ENCODE measurements around the gene RAPGEF6.
"Not testable (repeated sequence)": the region's sequence is repeated elsewhere in the genome, so short reads cannot be mapped to it uniquely, and the experiment has no call there.

Gene RAPGEF6

DNA sequence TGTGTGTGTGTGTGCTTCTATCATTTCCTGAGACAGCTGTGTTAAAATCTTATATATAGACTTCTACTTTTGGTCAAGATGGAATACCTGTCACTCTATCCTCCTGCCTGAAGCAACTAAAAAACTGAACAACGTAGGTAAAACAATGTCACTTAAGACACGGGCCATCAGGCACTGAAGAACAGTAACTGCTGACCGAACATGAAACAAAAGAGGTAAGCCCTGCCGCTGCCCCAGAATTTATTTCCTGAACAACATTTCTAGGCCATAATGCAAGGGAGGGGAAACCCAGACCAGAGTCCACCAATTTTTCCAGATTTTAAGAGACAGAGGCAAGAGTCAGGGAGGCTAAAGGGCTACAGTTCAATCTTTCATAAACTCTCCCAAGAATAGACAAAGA, 215.2 kb downstream of the RAPGEF6 start:
- Histone ChIP-seq H3K9ac (ENCODE audit: low read depth, low read length) (no peak overlapping the region), H3K27ac (ENCODE audit: low read depth, low read length) (no peak overlapping the region), H3K4me1 (ENCODE audit: insufficient read depth, low read length) (no peaks in the 10 kb centered on the region), H3K36me3 (ENCODE audit: insufficient read depth, low read length) (peaks cover 13% of the 10 kb centered on the region), H3K4me3 (ENCODE audit: low read length) (no peak overlapping the region), H3K9me3 (ENCODE audit: insufficient read depth, low read depth, low read length) (no peaks in the 10 kb centered on the region), H3K27me3 (ENCODE audit: insufficient read depth, low read length) (no peaks in the 10 kb centered on the region)
- 94% methylated on average over 4 of the region's 4 CpGs for WGBS

DNA sequence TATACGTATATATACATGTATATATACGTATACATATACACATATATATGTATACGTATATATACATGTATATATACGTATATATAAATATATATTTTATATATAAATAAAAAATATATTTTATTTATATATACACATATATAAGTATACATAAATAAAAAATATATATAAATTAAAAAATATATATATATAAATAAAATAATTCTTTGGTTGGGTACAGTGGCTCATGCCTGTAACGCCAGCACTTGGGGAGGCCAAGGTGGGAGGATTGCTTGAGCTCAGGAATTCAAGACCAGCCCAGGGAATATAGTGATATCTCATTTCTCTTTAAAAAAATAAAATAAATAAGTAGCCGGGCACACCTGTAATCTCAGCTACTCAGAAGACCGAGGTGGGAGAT, 216.2 kb downstream of the RAPGEF6 start:
- no peaks in the 10 kb centered on the region for H3K4me1 ChIP-seq (ENCODE audit: insufficient read depth, low read length)
- 95% methylated on average over 2 of the region's 7 CpGs for WGBS
- H3K4me3 ChIP-seq (ENCODE audit: low read length), result no peak overlapping the region
- H3K27ac ChIP-seq (ENCODE audit: low read depth, low read length), result no peak overlapping the region
- no peak overlapping the region for H3K9ac ChIP-seq (ENCODE audit: low read depth, low read length)
- H3K27me3 ChIP-seq (ENCODE audit: insufficient read depth, low read length), result no peaks in the 10 kb centered on the region
- peaks cover 13% of the 10 kb centered on the region for H3K36me3 ChIP-seq (ENCODE audit: insufficient read depth, low read length)
- no peaks in the 10 kb centered on the region for H3K9me3 ChIP-seq (ENCODE audit: insufficient read depth, low read depth, low read length)

DNA sequence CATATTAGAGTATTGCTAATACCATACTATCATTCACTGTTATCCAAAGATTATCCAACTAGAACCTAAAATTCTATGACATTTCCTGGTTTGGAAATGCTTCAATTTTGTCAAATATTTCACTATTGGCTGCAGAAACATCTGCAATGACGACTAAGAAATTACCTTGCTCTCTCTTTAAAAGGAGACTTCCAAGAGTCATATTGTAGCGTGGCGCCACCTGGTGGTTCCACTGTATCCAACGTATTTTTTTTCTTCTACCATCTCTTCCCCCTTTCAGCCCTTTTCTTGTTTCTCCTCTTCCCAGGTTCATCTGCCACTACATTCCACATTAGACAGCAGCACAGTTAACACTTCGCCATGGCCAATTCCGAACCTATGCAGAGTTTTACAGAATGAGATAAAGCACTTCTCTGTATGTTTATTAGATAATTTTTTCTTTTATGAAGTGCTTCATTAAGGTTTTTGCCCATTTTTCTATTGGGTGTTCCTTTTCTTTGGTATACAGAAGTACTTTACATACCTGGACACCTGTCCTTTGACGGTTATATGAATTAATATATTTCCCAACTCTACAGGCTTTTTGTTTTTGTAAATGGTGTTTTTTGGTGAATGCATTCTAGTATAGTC, 217.7 kb downstream of the RAPGEF6 start:
- H3K27me3 ChIP-seq (ENCODE audit: insufficient read depth, low read length), result no peaks in the 10 kb centered on the region
- H3K36me3 ChIP-seq (ENCODE audit: insufficient read depth, low read length), result peaks cover 10% of the 10 kb centered on the region
- WGBS, result 13% methylated on average over 6 of the region's 7 CpGs
- no peaks in the 10 kb centered on the region for H3K4me1 ChIP-seq (ENCODE audit: insufficient read depth, low read length)
- H3K4me3 ChIP-seq (ENCODE audit: low read length), result no peak overlapping the region
- H3K9ac ChIP-seq (ENCODE audit: low read depth, low read length), result no peak overlapping the region
- H3K27ac ChIP-seq (ENCODE audit: low read depth, low read length), result no peak overlapping the region
- H3K9me3 ChIP-seq (ENCODE audit: insufficient read depth, low read depth, low read length), result no peaks in the 10 kb centered on the region

DNA sequence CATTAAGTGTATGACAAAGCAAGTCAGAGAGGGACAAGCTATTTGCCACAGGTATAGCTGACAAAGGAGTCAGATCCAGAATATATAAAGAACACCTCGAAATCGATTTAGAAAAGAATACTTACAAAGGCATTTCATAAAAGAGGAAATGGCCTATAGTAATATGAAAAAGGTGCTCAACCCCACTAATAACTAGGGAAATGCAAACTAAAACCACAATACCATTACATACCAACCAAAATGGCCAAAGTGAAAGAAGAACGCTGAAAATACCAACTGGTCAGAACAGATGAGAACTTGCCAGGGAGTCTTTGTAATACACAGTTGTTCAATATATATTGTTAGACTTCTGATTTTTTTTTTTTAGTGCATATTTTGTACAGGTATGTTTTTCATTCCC, 218.3 kb downstream of the RAPGEF6 start:
- no peaks in the 10 kb centered on the region for H3K4me1 ChIP-seq (ENCODE audit: insufficient read depth, low read length)
- H3K27ac ChIP-seq (ENCODE audit: low read depth, low read length), result no peak overlapping the region
- H3K9ac ChIP-seq (ENCODE audit: low read depth, low read length), result no peak overlapping the region
- H3K27me3 ChIP-seq (ENCODE audit: insufficient read depth, low read length), result no peaks in the 10 kb centered on the region
- no peaks in the 10 kb centered on the region for H3K9me3 ChIP-seq (ENCODE audit: insufficient read depth, low read depth, low read length)
- WGBS, result 98% methylated on average over 3 of the region's 3 CpGs
- H3K4me3 ChIP-seq (ENCODE audit: low read length), result no peak overlapping the region
- peaks cover 4% of the 10 kb centered on the region for H3K36me3 ChIP-seq (ENCODE audit: insufficient read depth, low read length)

DNA sequence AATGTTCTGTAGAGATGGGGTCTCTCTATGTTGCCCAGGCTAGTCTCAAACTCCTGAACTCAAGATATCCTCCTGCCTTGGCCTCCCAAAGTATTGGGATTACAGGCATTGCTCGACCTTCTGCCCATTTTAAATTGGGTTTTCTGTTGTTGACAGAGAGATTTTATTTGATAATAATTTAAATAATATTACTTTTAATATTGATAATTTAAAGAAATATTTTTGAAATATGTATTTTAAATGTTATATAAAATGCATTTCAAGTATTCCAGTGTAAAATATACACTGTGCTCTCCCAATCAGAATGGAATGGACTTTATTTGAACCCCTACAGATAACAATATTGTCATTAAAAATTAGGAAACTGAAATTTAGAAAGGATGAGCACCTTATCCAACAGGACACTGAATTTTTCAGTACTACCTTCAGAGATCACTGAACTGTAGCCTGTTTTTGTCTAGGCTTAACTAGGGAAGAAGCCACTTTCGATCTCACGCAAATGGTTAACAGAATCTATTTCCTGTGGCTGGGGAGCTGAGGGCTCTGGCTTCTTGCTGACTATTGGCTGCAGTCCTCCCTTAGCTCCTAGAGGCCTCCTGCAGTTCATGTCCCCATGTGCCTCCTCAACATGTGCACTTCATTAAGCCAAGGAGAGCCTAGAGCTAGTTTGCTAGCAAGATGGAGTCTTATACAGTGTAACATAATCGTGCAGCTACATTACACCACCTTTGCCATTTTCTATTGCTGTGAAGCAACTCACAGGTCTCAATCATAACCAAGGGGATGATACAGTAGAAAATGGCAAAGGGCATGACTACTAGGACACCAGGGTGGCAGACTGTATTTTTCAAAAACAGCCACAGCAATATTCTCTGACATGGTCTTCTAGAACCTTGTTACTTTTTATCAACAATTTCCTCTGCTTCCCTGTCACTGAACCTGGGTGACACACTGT, 221.1 kb downstream of the RAPGEF6 start:
- Histone ChIP-seq H3K4me3 (ENCODE audit: low read length) (no peak overlapping the region), H3K27me3 (ENCODE audit: insufficient read depth, low read length) (no peaks in the 10 kb centered on the region), H3K27ac (ENCODE audit: low read depth, low read length) (no peak overlapping the region), H3K9ac (ENCODE audit: low read depth, low read length) (no peak overlapping the region), H3K4me1 (ENCODE audit: insufficient read depth, low read length) (no peaks in the 10 kb centered on the region), H3K9me3 (ENCODE audit: insufficient read depth, low read depth, low read length) (no peaks in the 10 kb centered on the region), H3K36me3 (ENCODE audit: insufficient read depth, low read length) (0 out of 2 replicates have a peak, but pooled peaks cover 2% of the 10 kb centered on the region)
- 99% methylated on average over 3 of the region's 4 CpGs for WGBS

DNA sequence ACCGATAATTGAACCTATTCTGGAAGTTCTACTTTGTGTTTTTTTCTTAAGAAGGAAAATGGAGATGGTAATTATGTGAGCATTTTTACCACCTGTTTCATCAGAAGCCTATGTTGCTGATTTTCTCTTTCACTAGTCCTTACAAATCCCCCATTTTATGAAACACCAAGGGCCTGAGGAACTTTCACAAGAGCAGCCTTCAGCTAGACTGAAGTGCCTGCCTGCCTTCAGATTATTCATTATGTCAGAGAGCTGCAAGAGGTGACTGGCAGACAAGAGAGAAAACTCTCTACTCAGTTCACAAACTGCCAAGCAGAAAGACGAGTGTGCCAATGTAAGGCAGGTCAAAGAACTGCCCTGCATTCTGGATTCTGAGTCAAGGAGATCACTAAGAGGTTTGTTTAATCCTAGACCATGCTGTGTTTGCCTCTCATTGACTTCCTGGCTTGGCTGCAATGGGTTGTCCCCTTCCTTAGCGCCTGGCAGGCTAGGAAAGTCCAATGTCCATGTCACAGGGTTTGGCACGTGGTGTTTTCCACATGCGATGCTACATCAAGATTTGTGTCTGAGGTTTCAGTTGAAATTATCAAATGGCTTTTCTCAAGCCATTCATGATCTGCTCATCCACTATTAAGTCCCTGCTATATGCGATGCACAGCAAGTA, 227.9 kb downstream of the RAPGEF6 start:
- 92% methylated on average over 5 of the region's 6 CpGs for WGBS
- peaks cover 29% of the 10 kb centered on the region for H3K36me3 ChIP-seq (ENCODE audit: insufficient read depth, low read length)
- H3K9ac ChIP-seq (ENCODE audit: low read depth, low read length), result no peak overlapping the region
- H3K27ac ChIP-seq (ENCODE audit: low read depth, low read length), result no peak overlapping the region
- no peaks in the 10 kb centered on the region for H3K27me3 ChIP-seq (ENCODE audit: insufficient read depth, low read length)
- H3K9me3 ChIP-seq (ENCODE audit: insufficient read depth, low read depth, low read length), result peaks cover 12% of the 10 kb centered on the region; the same call in 1 of the 2 replicates
- H3K4me3 ChIP-seq (ENCODE audit: low read length), result no peak overlapping the region
- no peaks in the 10 kb centered on the region for H3K4me1 ChIP-seq (ENCODE audit: insufficient read depth, low read length)

DNA sequence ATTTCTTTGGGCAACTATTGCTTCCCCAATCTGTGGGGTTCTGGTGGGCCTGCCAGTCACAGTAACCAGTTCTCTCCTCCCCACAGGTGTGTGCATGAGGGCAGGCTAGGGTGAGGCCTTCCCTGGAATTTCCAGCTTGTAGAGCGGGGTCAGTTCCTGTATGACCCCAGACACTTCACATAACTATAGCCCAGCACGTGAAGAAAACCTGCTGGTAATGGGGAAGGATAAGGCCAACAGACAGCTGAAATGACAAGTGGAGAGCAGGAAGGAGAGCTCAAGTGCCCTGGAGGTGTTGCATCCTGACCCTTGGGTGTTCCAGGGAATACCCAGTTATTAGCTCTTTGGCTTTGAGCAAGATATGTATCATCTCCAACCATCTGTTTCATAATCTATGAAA, 229.0 kb downstream of the RAPGEF6 start:
- WGBS, result 88% methylated on average over 1 of the region's 2 CpGs
- Histone ChIP-seq H3K36me3 (ENCODE audit: insufficient read depth, low read length) (peaks cover 29% of the 10 kb centered on the region), H3K9me3 (ENCODE audit: insufficient read depth, low read depth, low read length) (peaks cover 12% of the 10 kb centered on the region; the same call in 1 of the 2 replicates), H3K4me3 (ENCODE audit: low read length) (no peak overlapping the region), H3K4me1 (ENCODE audit: insufficient read depth, low read length) (no peaks in the 10 kb centered on the region), H3K27me3 (ENCODE audit: insufficient read depth, low read length) (no peaks in the 10 kb centered on the region), H3K9ac (ENCODE audit: low read depth, low read length) (no peak overlapping the region), H3K27ac (ENCODE audit: low read depth, low read length) (no peak overlapping the region)

DNA sequence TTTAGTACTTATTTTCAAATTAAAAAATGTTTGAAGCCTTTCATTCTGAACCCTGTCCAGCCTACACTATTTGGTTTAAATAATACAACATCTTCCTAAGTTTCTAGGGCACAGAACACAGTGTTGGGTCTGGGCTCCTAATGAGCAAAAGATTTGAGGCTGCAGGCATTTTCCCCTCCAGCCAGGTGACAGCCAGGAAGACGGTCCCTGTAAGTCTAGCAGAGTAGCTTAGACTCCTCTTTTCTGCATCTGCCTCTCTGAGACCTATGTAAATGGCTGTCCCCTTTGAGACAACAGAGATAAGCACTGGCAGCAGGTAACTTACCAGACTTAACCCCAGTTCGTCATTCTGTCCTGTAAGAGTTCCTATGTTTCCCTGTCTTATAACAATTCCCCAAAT, 229.4 kb downstream of the RAPGEF6 start:
- Histone ChIP-seq H3K4me3 (ENCODE audit: low read length) (no peak overlapping the region), H3K36me3 (ENCODE audit: insufficient read depth, low read length) (peaks cover 29% of the 10 kb centered on the region), H3K4me1 (ENCODE audit: insufficient read depth, low read length) (no peaks in the 10 kb centered on the region), H3K9me3 (ENCODE audit: insufficient read depth, low read depth, low read length) (peaks cover 12% of the 10 kb centered on the region; the same call in 1 of the 2 replicates), H3K27ac (ENCODE audit: low read depth, low read length) (no peak overlapping the region), H3K27me3 (ENCODE audit: insufficient read depth, low read length) (no peaks in the 10 kb centered on the region), H3K9ac (ENCODE audit: low read depth, low read length) (no peak overlapping the region)
- 88% methylated on average over 2 of the region's 2 CpGs for WGBS

DNA sequence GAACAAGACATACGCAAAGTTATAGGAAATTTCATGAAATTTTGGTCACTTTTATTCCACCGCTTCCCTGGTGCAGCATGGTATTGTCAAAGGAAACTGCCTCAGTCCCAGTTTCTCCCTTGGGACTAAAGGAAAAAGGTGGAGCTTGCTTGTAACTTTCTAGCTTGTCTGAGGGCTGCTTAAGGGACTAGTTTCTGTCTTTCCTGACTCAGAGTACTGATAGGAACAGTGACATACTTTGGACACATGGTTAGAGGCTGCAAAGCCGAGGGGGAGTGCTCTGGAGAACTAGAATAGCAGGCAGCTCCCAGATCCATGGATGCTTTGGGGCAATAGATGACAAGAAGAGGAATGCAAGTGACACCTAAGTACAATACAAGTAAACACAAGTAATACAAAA, 234.4 kb downstream of the RAPGEF6 start:
- H3K36me3 ChIP-seq (ENCODE audit: insufficient read depth, low read length), result peaks cover 31% of the 10 kb centered on the region
- H3K9me3 ChIP-seq (ENCODE audit: insufficient read depth, low read depth, low read length), result peaks cover 12% of the 10 kb centered on the region; the same call in 1 of the 2 replicates
- WGBS, result 98% methylated on average over 3 of the region's 3 CpGs
- no peak overlapping the region for H3K9ac ChIP-seq (ENCODE audit: low read depth, low read length)
- H3K27me3 ChIP-seq (ENCODE audit: insufficient read depth, low read length), result no peaks in the 10 kb centered on the region
- no peak overlapping the region for H3K27ac ChIP-seq (ENCODE audit: low read depth, low read length)
- H3K4me3 ChIP-seq (ENCODE audit: low read length), result no peak overlapping the region
- no peaks in the 10 kb centered on the region for H3K4me1 ChIP-seq (ENCODE audit: insufficient read depth, low read length)

DNA sequence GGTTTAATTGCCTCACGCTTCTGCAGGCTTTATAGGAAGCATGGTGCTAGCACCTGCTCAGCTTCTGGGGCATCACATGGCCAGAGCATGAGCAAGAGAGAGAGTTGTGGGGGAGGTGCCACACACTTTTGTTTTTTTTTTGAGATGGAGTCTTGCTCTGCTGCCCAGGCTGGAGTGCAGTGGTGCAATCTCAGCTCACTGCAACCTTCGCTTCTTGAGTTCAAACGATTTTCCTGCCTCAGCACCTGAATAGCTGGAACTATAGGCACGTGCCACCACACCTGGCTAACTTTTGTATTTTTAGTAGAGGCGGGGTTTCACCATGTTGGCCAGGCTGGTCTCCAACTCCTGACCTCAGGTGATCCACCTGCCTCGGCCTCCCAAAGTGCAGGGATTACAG, 236.0 kb downstream of the RAPGEF6 start:
- 95% methylated on average over 6 of the region's 6 CpGs for WGBS
- H3K4me1 ChIP-seq (ENCODE audit: insufficient read depth, low read length); H3K27me3 ChIP-seq (ENCODE audit: insufficient read depth, low read length); H3K27ac ChIP-seq (ENCODE audit: low read depth, low read length); H3K9ac ChIP-seq (ENCODE audit: low read depth, low read length); H3K4me3 ChIP-seq (ENCODE audit: low read length): not testable (repeated sequence)
- Histone ChIP-seq H3K9me3 (ENCODE audit: insufficient read depth, low read depth, low read length) (peaks cover 12% of the 10 kb centered on the region; the same call in 1 of the 2 replicates), H3K36me3 (ENCODE audit: insufficient read depth, low read length) (peaks cover 47% of the 10 kb centered on the region)

Data from HUES64 (cell line).